ENCODE data around the gene LSAMP.

- TF ChIP-seq, protein P1, sequence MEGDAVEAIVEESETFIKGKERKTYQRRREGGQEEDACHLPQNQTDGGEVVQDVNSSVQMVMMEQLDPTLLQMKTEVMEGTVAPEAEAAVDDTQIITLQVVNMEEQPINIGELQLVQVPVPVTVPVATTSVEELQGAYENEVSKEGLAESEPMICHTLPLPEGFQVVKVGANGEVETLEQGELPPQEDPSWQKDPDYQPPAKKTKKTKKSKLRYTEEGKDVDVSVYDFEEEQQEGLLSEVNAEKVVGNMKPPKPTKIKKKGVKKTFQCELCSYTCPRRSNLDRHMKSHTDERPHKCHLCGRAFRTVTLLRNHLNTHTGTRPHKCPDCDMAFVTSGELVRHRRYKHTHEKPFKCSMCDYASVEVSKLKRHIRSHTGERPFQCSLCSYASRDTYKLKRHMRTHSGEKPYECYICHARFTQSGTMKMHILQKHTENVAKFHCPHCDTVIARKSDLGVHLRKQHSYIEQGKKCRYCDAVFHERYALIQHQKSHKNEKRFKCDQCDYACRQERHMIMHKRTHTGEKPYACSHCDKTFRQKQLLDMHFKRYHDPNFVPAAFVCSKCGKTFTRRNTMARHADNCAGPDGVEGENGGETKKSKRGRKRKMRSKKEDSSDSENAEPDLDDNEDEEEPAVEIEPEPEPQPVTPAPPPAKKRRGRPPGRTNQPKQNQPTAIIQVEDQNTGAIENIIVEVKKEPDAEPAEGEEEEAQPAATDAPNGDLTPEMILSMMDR (IDR thresholded peaks at IDR 0.05): no peak
- no peak for TF ChIP-seq NFE2L1 (CRISPR knock-in tag; IDR thresholded peaks at IDR 0.05)
- TF ChIP-seq E2F1 (CRISPR knock-in tag; IDR thresholded peaks at IDR 0.05): no peak
- no peak for TF ChIP-seq MAX (CRISPR knock-in tag; IDR thresholded peaks at IDR 0.05)
- TF ChIP-seq ESRRA (CRISPR knock-in tag; IDR thresholded peaks at IDR 0.05; ENCODE audit: borderline replicate concordance): no peak
- TF ChIP-seq ATF1 (CRISPR knock-in tag; IDR thresholded peaks at IDR 0.05): no peak
- no peak for TF ChIP-seq TCF7 (CRISPR knock-in tag; IDR thresholded peaks at IDR 0.05; ENCODE audit: low read depth)
- TF ChIP-seq GABPB1 (CRISPR knock-in tag; IDR thresholded peaks at IDR 0.05): no peak
- TF ChIP-seq, protein P2, sequence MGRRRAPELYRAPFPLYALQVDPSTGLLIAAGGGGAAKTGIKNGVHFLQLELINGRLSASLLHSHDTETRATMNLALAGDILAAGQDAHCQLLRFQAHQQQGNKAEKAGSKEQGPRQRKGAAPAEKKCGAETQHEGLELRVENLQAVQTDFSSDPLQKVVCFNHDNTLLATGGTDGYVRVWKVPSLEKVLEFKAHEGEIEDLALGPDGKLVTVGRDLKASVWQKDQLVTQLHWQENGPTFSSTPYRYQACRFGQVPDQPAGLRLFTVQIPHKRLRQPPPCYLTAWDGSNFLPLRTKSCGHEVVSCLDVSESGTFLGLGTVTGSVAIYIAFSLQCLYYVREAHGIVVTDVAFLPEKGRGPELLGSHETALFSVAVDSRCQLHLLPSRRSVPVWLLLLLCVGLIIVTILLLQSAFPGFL (CRISPR knock-in tag; IDR thresholded peaks at IDR 0.05; ENCODE audit: borderline replicate concordance): no peak
- TF ChIP-seq ATF3 (CRISPR knock-in tag; conservative IDR thresholded peaks at IDR 0.05): no peak
- TF ChIP-seq, protein P3, sequence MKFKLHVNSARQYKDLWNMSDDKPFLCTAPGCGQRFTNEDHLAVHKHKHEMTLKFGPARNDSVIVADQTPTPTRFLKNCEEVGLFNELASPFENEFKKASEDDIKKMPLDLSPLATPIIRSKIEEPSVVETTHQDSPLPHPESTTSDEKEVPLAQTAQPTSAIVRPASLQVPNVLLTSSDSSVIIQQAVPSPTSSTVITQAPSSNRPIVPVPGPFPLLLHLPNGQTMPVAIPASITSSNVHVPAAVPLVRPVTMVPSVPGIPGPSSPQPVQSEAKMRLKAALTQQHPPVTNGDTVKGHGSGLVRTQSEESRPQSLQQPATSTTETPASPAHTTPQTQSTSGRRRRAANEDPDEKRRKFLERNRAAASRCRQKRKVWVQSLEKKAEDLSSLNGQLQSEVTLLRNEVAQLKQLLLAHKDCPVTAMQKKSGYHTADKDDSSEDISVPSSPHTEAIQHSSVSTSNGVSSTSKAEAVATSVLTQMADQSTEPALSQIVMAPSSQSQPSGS (CRISPR knock-in tag; IDR thresholded peaks at IDR 0.05; ENCODE audit: borderline replicate concordance, low read depth): no peak
- TF ChIP-seq, protein P4, sequence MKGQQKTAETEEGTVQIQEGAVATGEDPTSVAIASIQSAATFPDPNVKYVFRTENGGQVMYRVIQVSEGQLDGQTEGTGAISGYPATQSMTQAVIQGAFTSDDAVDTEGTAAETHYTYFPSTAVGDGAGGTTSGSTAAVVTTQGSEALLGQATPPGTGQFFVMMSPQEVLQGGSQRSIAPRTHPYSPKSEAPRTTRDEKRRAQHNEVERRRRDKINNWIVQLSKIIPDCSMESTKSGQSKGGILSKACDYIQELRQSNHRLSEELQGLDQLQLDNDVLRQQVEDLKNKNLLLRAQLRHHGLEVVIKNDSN (CRISPR knock-in tag; IDR thresholded peaks at IDR 0.05): no peak
These were observed 317.8 kb downstream of the LSAMP start for GRCh38 chr3:116127464-116127863.
